HepG2 (cell line): Measurements from ENCODE around the gene CTU2. TPM values are rescaled to one million over a fixed set of nuclear protein-coding genes. Genes with fewer than 3 reads are reported as not detected.
A peak's percentile ranks its signal among the peaks of the same experiment; 100 is the strongest.

Source experiments
- AKAP8 ChIP-seq: sonication (generic); formaldehyde crosslinking; IDR thresholded peaks from 2 replicates; pipeline ENCODE4 v1.5.1; 2020; ENCODE audit warnings: mild to moderate bottlenecking, missing genetic modification reagents
- ARID5B ChIP-seq: IDR thresholded peaks from 2 replicates; pipeline ENCODE4 v1.4.0; 2020; ENCODE audit warnings: mild to moderate bottlenecking, missing genetic modification reagents
- FOXK2 ChIP-seq: fragments of 450-650 bp; IDR thresholded peaks from 2 replicates; pipeline ENCODE4 v1.6.1; 2016
- GABPA ChIP-seq, 2 experiments: IDR thresholded peaks; 2 replicates each; pipeline ENCODE4 v1.6.1; 2011 to 2016; ENCODE audit warnings: low read depth in 2 of 2, low read length in 1 of 2, missing biosample characterization in 1 of 2, missing genetic modification characterization in 1 of 2
- GABPB1 ChIP-seq: IDR thresholded peaks from 2 replicates; pipeline ENCODE4 v1.6.1; 2016; ENCODE audit warnings: mild to moderate bottlenecking, missing genetic modification reagents, moderate library complexity, missing compliant biosample characterization
- HCFC1 ChIP-seq: fragments of 150-350 bp; IDR thresholded peaks from 2 replicates; pipeline ENCODE4 v1.6.1; 2014; ENCODE audit warnings: low read depth, low read length
- HNRNPK ChIP-seq: fragments of 200-400 bp; formaldehyde crosslinking; IDR thresholded peaks from 2 replicates; pipeline ENCODE4 v1.6.1; 2018; ENCODE audit warnings: low read length, low read depth, moderate library complexity, mild to moderate bottlenecking; ENCODE audit not compliant: poor library complexity, severe bottlenecking
- KDM2A ChIP-seq: sonication (generic); formaldehyde crosslinking; IDR thresholded peaks from 2 replicates; pipeline ENCODE4 v1.4.0; 2020; ENCODE audit warnings: low read depth, missing genetic modification reagents, borderline replicate concordance
- LCORL ChIP-seq, 2 experiments: fragments of 450-650 bp in 1 of 2; sonication (generic) in 1 of 2; formaldehyde crosslinking in 1 of 2; IDR thresholded peaks; 2 replicates each; pipeline versions ENCODE4 v1.5.0 to v1.6.1; 2017 to 2020; ENCODE audit warnings: antibody characterized with exemption in 1 of 2, missing genetic modification reagents in 1 of 2
- SIX4 ChIP-seq: sonication (generic); formaldehyde crosslinking; IDR thresholded peaks from 2 replicates; pipeline ENCODE4 v1.4.0; 2020; ENCODE audit warnings: missing genetic modification reagents
- TAF1 ChIP-seq: sonication (generic); formaldehyde crosslinking; IDR thresholded peaks from 2 replicates; pipeline ENCODE4 v1.4.0; 2020; ENCODE audit warnings: missing genetic modification reagents
- ZBTB20 ChIP-seq: sonication (generic); formaldehyde crosslinking; IDR thresholded peaks from 2 replicates; pipeline ENCODE4 v1.8.1; 2023; ENCODE audit warnings: missing genetic modification reagents, low read depth, mild to moderate bottlenecking, borderline replicate concordance
- ZBTB34 ChIP-seq: sonication (generic); formaldehyde crosslinking; IDR thresholded peaks from 2 replicates; pipeline ENCODE4 v1.8.0; 2022; ENCODE audit warnings: mild to moderate bottlenecking, missing genetic modification reagents
- ZBTB7A ChIP-seq: sonication (generic); formaldehyde crosslinking; IDR thresholded peaks from 2 replicates; pipeline ENCODE4 v1.8.0; 2022; ENCODE audit warnings: mild to moderate bottlenecking, missing genetic modification reagents
- ZFP36L1 ChIP-seq: sonication (generic); formaldehyde crosslinking; IDR thresholded peaks from 2 replicates; pipeline ENCODE4 v1.8.0; 2022; ENCODE audit warnings: mild to moderate bottlenecking, missing genetic modification reagents, moderate library complexity
- ZFP90 ChIP-seq: sonication (generic); formaldehyde crosslinking; IDR thresholded peaks from 2 replicates; pipeline ENCODE4 v1.8.0; 2022; ENCODE audit warnings: missing genetic modification reagents, mild to moderate bottlenecking, inconsistent platforms, borderline replicate concordance
- ZNF207 ChIP-seq: fragments of 450-650 bp; IDR thresholded peaks from 2 replicates; pipeline ENCODE4 v1.6.1; 2016; ENCODE audit warnings: antibody characterized with exemption, borderline replicate concordance
- ZNF274 ChIP-seq: sonication (generic); formaldehyde crosslinking; IDR thresholded peaks from 2 replicates; pipeline ENCODE4 v1.5.1; 2020; ENCODE audit warnings: mild to moderate bottlenecking, missing genetic modification reagents
- ZNF292 ChIP-seq: sonication (generic); formaldehyde crosslinking; IDR thresholded peaks from 2 replicates; pipeline ENCODE4 v1.8.1; 2022; ENCODE audit warnings: mild to moderate bottlenecking, low read depth, missing genetic modification reagents, borderline replicate concordance
- ZNF382 ChIP-seq: sonication (generic); formaldehyde crosslinking; IDR thresholded peaks from 2 replicates; pipeline ENCODE4 v1.5.0; 2020; ENCODE audit warnings: missing genetic modification reagents, mild to moderate bottlenecking, borderline replicate concordance
- ZNF556 ChIP-seq: sonication (generic); formaldehyde crosslinking; IDR thresholded peaks from 2 replicates; pipeline ENCODE4 v1.4.0; 2020; ENCODE audit warnings: mild to moderate bottlenecking, missing genetic modification reagents, borderline replicate concordance
- ZNF619 ChIP-seq: sonication (generic); formaldehyde crosslinking; IDR thresholded peaks from 2 replicates; pipeline ENCODE4 v1.4.0; 2020; ENCODE audit warnings: mild to moderate bottlenecking, missing genetic modification reagents
- ZNF772 ChIP-seq: sonication (generic); formaldehyde crosslinking; IDR thresholded peaks from 2 replicates; pipeline ENCODE4 v1.5.0; 2020; ENCODE audit warnings: mild to moderate bottlenecking, missing genetic modification reagents
- ZNF83 ChIP-seq: sonication (generic); formaldehyde crosslinking; IDR thresholded peaks from 2 replicates; pipeline ENCODE4 v1.4.0; 2020; ENCODE audit warnings: missing genetic modification reagents, mild to moderate bottlenecking, borderline replicate concordance
- ZSCAN29 ChIP-seq: sonication (generic); formaldehyde crosslinking; conservative IDR thresholded peaks from 2 replicates; pipeline ENCODE4 v1.4.0; 2020; ENCODE audit warnings: mild to moderate bottlenecking, missing genetic modification reagents
- polyA plus RNA-seq, 8 experiments: library from polyadenylated mRNA; depleted of rRNA in 3 of 8; stranded (reverse) in 7 of 8; unstranded in 1 of 8; fragments of >200 nt; fragmentation: Illumina TruSeq in 4 of 8; extraction: Trizol in 4 of 8; gene quantifications; 2 replicates each; pipeline versions ENCODE4 v1.2.1 to v1.2.3, GENCODE V29; 2011 to 2016; ENCODE audit warnings: low read depth in 4 of 8, missing spikeins in 1 of 8, mixed read lengths in 1 of 8; ENCODE audit not compliant: insufficient read depth in 1 of 8
- total RNA-seq, 5 experiments: library from RNA; depleted of rRNA; stranded (reverse); fragments of >200 nt; fragmentation: Illumina TruSeq; extraction: Trizol; gene quantifications; 2 replicates each; pipeline ENCODE4 v1.2.3, GENCODE V29; 2016; ENCODE audit warnings: low read depth in 1 of 5

CTU2 gene
- total and polyA plus RNA-seq, 2 of the 13 experiments (the other 11 are each of a cell fraction or from before 2014, with no cell fraction given) = 13.3 to 21.9 TPM

GRCh38 chr16:88685156-88686061, 20.9 kb upstream of the CTU2 start (continued):
- TF ChIP-seq ZNF292 (CRISPR knock-in tag) = no peak
- no peak for TF ChIP-seq ZFP90 (CRISPR knock-in tag)
- TF ChIP-seq HNRNPK = peak; percentile 11
- TF ChIP-seq ZNF382 (CRISPR knock-in tag) = no peak
- peak; percentile 77; the same call in 1 of the 2 replicates for TF ChIP-seq ZNF274 (CRISPR knock-in tag)
- no peak for TF ChIP-seq ZBTB34 (CRISPR knock-in tag)
- no peak for TF ChIP-seq ZBTB20
- TF ChIP-seq KDM2A (CRISPR knock-in tag) = peak; percentile 18; the same call in 1 of the 2 replicates
- TF ChIP-seq AKAP8 = peak; percentile 56; the same call in 1 of the 2 replicates
- TF ChIP-seq HCFC1 = no peak
- no peak for TF ChIP-seq SIX4 (CRISPR knock-in tag)
- TF ChIP-seq ZNF619 = no peak
- no peak for TF ChIP-seq TAF1 (CRISPR knock-in tag)
- no peak for TF ChIP-seq LCORL (IDR thresholded peaks at IDR 0.05)
- TF ChIP-seq LCORL (CRISPR knock-in tag; IDR thresholded peaks at IDR 0.05) = peak; percentile 28; the same call in 1 of the 2 replicates
- TF ChIP-seq ZSCAN29 = no peak
- TF ChIP-seq ZNF772 (CRISPR knock-in tag) = 0 out of 2 replicates have a peak, but pooled peaks have one; percentile 13
- peak; percentile 54; the same call in 1 of the 2 replicates for TF ChIP-seq GABPB1 (CRISPR knock-in tag)
- no peak for TF ChIP-seq ZFP36L1 (CRISPR knock-in tag)
- TF ChIP-seq ZNF83 (CRISPR knock-in tag) = 0 out of 2 replicates have a peak, but pooled peaks have one; percentile 53
- peak; percentile 22; the same call in 1 of the 2 replicates for TF ChIP-seq ZBTB7A (CRISPR knock-in tag)
- TF ChIP-seq ZNF207 = no peak
- TF ChIP-seq FOXK2 = no peak
- 0 out of 2 replicates have a peak, but pooled peaks have one; percentile 21 for TF ChIP-seq ARID5B (CRISPR knock-in tag)
- no peak for TF ChIP-seq GABPA (IDR thresholded peaks at IDR 0.05; ENCODE audit: low read depth, low read length)
- no peak for TF ChIP-seq GABPA (CRISPR knock-in tag; IDR thresholded peaks at IDR 0.05; ENCODE audit: low read depth)
- peak; percentile 38; the same call in 1 of the 2 replicates for TF ChIP-seq ZNF556 (CRISPR knock-in tag)
